HFF-Myc (cell line): ENCODE data around the gene ASB9.
"Not testable (repeated sequence)": the region's sequence is repeated elsewhere in the genome, so short reads cannot be mapped to it uniquely, and the experiment has no call there.

Experiments used
- DNase-seq: peaks from one replicate; pipeline ENCODE4 v3.0.0-alpha.2; 2011; ENCODE audit warnings: low read depth; ENCODE audit errors: extremely low read depth
- H3K4me3 ChIP-seq: replicated peaks from 2 replicates; pipeline ENCODE4 v1.5.1; 2011; ENCODE audit warnings: low read depth, mild to moderate bottlenecking, control low read depth, low read length
- TF ChIP-seq, protein P1 (sequence below): IDR thresholded peaks from 2 replicates; pipeline ENCODE4 v1.5.1; 2012; ENCODE audit warnings: mild to moderate bottlenecking, low read depth, low read length, control low read depth; ENCODE audit errors: missing control alignments

Gene ASB9

DNA sequence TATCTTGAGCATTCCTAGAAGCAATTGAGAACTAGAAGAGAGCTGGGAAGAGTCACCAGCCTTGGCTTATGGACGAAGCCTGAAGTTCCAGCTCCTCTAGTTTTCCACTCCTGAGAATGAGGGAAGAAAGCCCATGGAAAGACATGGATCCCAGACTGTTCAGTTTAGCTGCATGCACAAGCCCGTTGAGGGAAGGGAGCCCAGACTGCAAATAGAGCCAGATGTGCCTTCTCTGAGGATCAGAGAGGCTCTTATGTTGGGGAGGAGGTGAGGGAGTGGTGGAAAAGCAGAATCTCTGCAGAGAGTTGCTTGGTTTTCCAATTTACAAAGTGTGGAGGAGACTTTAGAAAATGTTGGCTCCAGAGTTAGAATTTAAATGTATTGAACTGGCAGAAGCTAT lies 69.0 kb downstream of the ASB9 start:
- H3K4me3 ChIP-seq = no peak overlapping the region
- TF ChIP-seq, protein P1, sequence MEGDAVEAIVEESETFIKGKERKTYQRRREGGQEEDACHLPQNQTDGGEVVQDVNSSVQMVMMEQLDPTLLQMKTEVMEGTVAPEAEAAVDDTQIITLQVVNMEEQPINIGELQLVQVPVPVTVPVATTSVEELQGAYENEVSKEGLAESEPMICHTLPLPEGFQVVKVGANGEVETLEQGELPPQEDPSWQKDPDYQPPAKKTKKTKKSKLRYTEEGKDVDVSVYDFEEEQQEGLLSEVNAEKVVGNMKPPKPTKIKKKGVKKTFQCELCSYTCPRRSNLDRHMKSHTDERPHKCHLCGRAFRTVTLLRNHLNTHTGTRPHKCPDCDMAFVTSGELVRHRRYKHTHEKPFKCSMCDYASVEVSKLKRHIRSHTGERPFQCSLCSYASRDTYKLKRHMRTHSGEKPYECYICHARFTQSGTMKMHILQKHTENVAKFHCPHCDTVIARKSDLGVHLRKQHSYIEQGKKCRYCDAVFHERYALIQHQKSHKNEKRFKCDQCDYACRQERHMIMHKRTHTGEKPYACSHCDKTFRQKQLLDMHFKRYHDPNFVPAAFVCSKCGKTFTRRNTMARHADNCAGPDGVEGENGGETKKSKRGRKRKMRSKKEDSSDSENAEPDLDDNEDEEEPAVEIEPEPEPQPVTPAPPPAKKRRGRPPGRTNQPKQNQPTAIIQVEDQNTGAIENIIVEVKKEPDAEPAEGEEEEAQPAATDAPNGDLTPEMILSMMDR = no peak
- DNase-seq = no peak

DNA sequence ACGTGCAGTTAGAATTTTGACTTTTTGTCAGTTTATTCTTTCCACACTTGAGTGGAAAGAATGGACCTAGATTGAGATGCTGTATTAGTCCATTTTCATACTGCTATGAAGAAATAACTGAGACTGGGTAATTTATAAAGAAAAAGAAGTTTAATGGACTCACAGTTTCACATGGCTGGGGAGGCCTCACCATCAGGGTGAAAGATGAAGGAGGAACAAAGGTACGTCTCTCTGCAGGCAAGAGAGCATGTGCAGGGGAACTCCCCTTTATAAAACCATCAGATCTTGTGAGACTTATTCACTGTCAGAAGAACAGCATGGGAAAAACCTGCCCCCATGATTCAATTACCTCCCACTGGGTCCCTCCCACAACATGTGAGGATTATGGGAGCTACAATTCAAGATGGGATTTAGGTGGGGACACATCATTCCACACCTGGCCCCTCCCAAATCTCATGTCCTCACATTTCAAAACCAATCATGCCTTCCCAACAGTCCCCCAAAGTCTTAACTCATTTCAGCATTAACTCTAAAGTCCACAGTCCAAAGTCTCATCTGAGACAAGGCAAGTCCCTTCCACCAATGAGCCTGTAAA lies 71.2 kb downstream of the ASB9 start:
- DNase-seq, H3K4me3 ChIP-seq: not testable (repeated sequence)

DNA sequence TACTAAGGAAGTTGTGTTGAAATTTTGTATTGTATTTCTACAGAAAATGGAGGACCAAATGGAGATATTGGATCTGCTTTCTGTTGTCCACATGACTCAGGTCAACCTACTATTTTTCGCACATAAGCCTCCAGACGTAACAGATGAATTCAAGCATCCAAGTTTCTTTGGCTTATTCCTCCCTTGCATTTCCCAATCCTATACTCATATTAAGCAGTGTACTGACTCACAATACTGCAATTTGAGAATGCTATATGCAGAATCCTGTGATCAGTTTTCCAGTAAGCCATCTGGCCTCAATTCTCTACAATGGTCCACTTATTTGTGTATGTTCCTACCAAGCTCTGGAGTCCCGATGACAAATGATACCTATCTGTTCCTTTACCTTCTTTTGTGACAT lies 75.7 kb downstream of the ASB9 start:
- TF ChIP-seq, protein P1 = no peak
- no peak for DNase-seq
- H3K4me3 ChIP-seq = no peak overlapping the region
